HepG2 (cell line): Measurements from ENCODE around the gene ZBTB7B. TPM values are rescaled to one million over a fixed set of nuclear protein-coding genes. Genes with fewer than 3 reads are reported as not detected.

ENCODE experiments used
- EEA1 ChIP-seq: sonication (generic); formaldehyde crosslinking; IDR thresholded peaks from 2 replicates; pipeline ENCODE4 v1.5.1; 2020; ENCODE audit warnings: mild to moderate bottlenecking, missing genetic modification reagents, borderline replicate concordance
- ELF1 ChIP-seq: sonication (generic); formaldehyde crosslinking; IDR thresholded peaks from 2 replicates; pipeline ENCODE4 v1.4.0; 2020; ENCODE audit warnings: missing genetic modification reagents
- KDM3A ChIP-seq: IDR thresholded peaks from 2 replicates; pipeline ENCODE4 v1.6.1; 2018; ENCODE audit warnings: low read depth, missing compliant biosample characterization
- MED13 ChIP-seq: sonication (generic); formaldehyde crosslinking; IDR thresholded peaks from 2 replicates; pipeline ENCODE4 v1.5.0; 2020; ENCODE audit warnings: missing genetic modification reagents
- MYNN ChIP-seq: sonication (generic); formaldehyde crosslinking; IDR thresholded peaks from 2 replicates; pipeline ENCODE4 v1.4.0; 2020; ENCODE audit warnings: mild to moderate bottlenecking, low read depth, missing genetic modification reagents
- NR2F1 ChIP-seq, 2 experiments: fragments of 450-650 bp in 1 of 2; formaldehyde crosslinking in 1 of 2; IDR thresholded peaks; 2 replicates each; pipeline versions ENCODE4 v1.5.0 to v1.6.1; 2016 to 2020; ENCODE audit warnings: mild to moderate bottlenecking in 1 of 2, missing compliant biosample characterization in 1 of 2, missing genetic modification reagents in 1 of 2, moderate library complexity in 1 of 2
- PAXIP1 ChIP-seq: sonication (generic); formaldehyde crosslinking; conservative IDR thresholded peaks from 2 replicates; pipeline ENCODE4 v1.4.0; 2020; ENCODE audit warnings: mild to moderate bottlenecking, missing genetic modification reagents, moderate library complexity
- XRCC5 ChIP-seq: fragments of 200-400 bp; formaldehyde crosslinking; optimal IDR thresholded peaks from 2 replicates; pipeline ENCODE3; 2017; ENCODE audit warnings: mild to moderate bottlenecking, low read length
- ZC3H13 ChIP-seq: sonication (generic); formaldehyde crosslinking; IDR thresholded peaks from 2 replicates; pipeline ENCODE4 v1.8.1; 2023; ENCODE audit warnings: mild to moderate bottlenecking, missing genetic modification reagents, moderate library complexity
- ZXDC ChIP-seq: sonication (generic); formaldehyde crosslinking; IDR thresholded peaks from 2 replicates; pipeline ENCODE4 v1.5.0; 2020; ENCODE audit warnings: mild to moderate bottlenecking, missing genetic modification reagents
- polyA plus RNA-seq, 8 experiments: library from polyadenylated mRNA; depleted of rRNA in 3 of 8; stranded (reverse) in 7 of 8; unstranded in 1 of 8; fragments of >200 nt; fragmentation: Illumina TruSeq in 4 of 8; extraction: Trizol in 4 of 8; gene quantifications; 2 replicates each; pipeline versions ENCODE4 v1.2.1 to v1.2.3, GENCODE V29; 2011 to 2016; ENCODE audit warnings: low read depth in 4 of 8, missing spikeins in 1 of 8, mixed read lengths in 1 of 8; ENCODE audit not compliant: insufficient read depth in 1 of 8
- total RNA-seq, 5 experiments: library from RNA; depleted of rRNA; stranded (reverse); fragments of >200 nt; fragmentation: Illumina TruSeq; extraction: Trizol; gene quantifications; 2 replicates each; pipeline ENCODE4 v1.2.3, GENCODE V29; 2016; ENCODE audit warnings: low read depth in 1 of 5
- TF ChIP-seq, protein P1 (sequence below): IDR thresholded peaks from 2 replicates; pipeline ENCODE4 v1.6.1; 2016; ENCODE audit warnings: low read depth, control low read depth
- TF ChIP-seq, protein P2 (sequence below): fragments of 450-650 bp; IDR thresholded peaks from 2 replicates; pipeline ENCODE4 v1.6.1; 2016
- TF ChIP-seq, protein P3 (sequence below): sonication (generic); formaldehyde crosslinking; IDR thresholded peaks from 2 replicates; pipeline ENCODE4 v1.8.0; 2022; ENCODE audit warnings: missing genetic modification reagents, mild to moderate bottlenecking, inconsistent platforms, borderline replicate concordance
- TF ChIP-seq, protein P4 (sequence below): sonication (generic); formaldehyde crosslinking; IDR thresholded peaks from 2 replicates; pipeline ENCODE4 v1.4.0; 2020; ENCODE audit warnings: mild to moderate bottlenecking, missing genetic modification reagents

Gene ZBTB7B
- total and polyA plus RNA-seq, 2 of the 13 experiments (the other 11 are each of a cell fraction or from before 2014, with no cell fraction given), result 15.5 to 17.5 TPM

DNA sequence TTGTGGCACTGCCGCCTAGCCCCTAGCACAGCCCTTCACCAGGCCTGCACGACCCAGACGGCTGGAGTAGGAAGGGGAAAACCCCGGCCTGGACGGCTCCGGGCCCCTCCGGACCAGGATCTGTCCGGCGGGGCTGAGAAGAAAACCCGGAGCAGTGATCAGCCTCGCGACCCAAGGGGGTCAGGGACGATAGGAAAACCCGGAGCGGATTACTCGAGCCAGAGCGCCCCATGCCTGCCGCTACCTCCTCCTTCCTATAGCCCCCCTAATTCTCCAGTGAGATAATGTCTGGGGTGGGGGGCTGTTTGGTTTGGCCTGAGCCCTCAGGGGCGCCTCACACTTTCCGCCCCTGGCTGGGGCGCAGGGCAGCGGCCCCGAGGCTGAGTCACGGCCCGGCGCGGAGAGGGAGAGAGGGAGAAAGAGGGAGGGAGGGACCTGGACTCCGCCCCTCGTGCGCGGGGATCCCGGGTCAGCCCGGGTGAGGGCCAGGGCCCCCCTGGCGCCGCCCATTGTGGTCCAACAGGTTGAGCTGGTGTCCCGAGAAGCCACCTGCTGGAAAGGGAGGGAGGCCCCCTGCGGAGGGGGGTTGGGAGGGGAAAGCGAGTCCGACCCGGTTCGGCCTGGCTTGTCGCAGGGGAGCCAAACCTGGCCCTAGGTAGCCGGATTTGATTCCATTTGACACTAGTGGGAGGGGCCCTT lies 1.7 kb upstream of the ZBTB7B start (continued):
- TF ChIP-seq ZXDC (CRISPR knock-in tag) (0 out of 2 replicates have a peak, but pooled peaks have one; percentile 19), EEA1 (CRISPR knock-in tag) (no peak), MYNN (CRISPR knock-in tag) (no peak), MED13 (CRISPR knock-in tag) (peak; percentile 16; the same call in 1 of the 2 replicates), PAXIP1 (peak; percentile 93), NR2F1 (CRISPR knock-in tag; IDR thresholded peaks at IDR 0.05) (peak; percentile 53 to 86; a peak in 3 of 4 replicates), ELF1 (CRISPR knock-in tag) (peak; percentile 54), XRCC5 (peak; percentile 95), ZC3H13 (CRISPR knock-in tag) (peak; percentile 20), KDM3A (CRISPR knock-in tag) (peak; percentile 70; the same call in 1 of the 2 replicates)
- TF ChIP-seq, protein P1, sequence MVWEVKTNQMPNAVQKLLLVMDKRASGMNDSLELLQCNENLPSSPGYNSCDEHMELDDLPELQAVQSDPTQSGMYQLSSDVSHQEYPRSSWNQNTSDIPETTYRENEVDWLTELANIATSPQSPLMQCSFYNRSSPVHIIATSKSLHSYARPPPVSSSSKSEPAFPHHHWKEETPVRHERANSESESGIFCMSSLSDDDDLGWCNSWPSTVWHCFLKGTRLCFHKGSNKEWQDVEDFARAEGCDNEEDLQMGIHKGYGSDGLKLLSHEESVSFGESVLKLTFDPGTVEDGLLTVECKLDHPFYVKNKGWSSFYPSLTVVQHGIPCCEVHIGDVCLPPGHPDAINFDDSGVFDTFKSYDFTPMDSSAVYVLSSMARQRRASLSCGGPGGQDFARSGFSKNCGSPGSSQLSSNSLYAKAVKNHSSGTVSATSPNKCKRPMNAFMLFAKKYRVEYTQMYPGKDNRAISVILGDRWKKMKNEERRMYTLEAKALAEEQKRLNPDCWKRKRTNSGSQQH (CRISPR knock-in tag), result 0 out of 2 replicates have a peak, but pooled peaks have one; percentile 21
- TF ChIP-seq, protein P2, sequence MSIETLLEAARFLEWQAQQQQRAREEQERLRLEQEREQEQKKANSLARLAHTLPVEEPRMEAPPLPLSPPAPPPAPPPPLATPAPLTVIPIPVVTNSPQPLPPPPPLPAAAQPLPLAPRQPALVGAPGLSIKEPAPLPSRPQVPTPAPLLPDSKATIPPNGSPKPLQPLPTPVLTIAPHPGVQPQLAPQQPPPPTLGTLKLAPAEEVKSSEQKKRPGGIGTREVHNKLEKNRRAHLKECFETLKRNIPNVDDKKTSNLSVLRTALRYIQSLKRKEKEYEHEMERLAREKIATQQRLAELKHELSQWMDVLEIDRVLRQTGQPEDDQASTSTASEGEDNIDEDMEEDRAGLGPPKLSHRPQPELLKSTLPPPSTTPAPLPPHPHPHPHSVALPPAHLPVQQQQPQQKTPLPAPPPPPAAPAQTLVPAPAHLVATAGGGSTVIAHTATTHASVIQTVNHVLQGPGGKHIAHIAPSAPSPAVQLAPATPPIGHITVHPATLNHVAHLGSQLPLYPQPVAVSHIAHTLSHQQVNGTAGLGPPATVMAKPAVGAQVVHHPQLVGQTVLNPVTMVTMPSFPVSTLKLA, result peak; percentile 45
- TF ChIP-seq, protein P3, sequence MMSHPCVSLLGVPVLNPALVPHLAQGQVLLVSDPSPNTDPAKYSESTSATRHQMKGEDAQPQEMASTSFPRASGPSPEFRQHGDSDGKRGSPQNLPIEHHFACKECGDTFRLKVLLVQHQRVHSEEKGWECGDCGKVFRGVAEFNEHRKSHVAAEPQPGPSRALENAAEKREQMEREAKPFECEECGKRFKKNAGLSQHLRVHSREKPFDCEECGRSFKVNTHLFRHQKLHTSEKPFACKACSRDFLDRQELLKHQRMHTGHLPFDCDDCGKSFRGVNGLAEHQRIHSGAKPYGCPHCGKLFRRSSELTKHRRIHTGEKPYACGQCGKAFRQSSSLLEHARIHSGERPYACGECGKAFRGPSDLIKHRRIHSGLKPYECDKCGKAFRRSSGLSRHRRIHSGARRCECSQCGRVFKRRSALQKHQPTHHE (CRISPR knock-in tag), result no peak; the same call in 1 of the 2 replicates
- TF ChIP-seq, protein P4, sequence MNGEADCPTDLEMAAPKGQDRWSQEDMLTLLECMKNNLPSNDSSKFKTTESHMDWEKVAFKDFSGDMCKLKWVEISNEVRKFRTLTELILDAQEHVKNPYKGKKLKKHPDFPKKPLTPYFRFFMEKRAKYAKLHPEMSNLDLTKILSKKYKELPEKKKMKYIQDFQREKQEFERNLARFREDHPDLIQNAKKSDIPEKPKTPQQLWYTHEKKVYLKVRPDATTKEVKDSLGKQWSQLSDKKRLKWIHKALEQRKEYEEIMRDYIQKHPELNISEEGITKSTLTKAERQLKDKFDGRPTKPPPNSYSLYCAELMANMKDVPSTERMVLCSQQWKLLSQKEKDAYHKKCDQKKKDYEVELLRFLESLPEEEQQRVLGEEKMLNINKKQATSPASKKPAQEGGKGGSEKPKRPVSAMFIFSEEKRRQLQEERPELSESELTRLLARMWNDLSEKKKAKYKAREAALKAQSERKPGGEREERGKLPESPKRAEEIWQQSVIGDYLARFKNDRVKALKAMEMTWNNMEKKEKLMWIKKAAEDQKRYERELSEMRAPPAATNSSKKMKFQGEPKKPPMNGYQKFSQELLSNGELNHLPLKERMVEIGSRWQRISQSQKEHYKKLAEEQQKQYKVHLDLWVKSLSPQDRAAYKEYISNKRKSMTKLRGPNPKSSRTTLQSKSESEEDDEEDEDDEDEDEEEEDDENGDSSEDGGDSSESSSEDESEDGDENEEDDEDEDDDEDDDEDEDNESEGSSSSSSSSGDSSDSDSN (CRISPR knock-in tag), result peak; percentile 72
